RWPE1 (cell line): ENCODE data around the gene CDH26.

Source experiments
- CTCF ChIA-PET: fragments of 350-600 bp; sonication (Branson Sonifier 250); formaldehyde crosslinking; extraction: SDS; loops from one replicate; lab custom pipeline; 2021; lab: Yijun Ruan, JAX
- POLR2A ChIA-PET: fragments of 400-600 bp; formaldehyde crosslinking; extraction: SDS; loops from one replicate; lab custom pipeline; 2020; ENCODE audit warnings: antibody characterized with exemption; ENCODE audit not compliant: low non-redundant PET; lab: Yijun Ruan, JAX
- DNase-seq: peaks from one replicate; pipeline ENCODE4 v3.0.0; 2012; ENCODE audit warnings: low spot score
- H3K27ac ChIP-seq: fragments of 450-650 bp; 2 replicates; pipeline ENCODE4 v1.5.1; 2017
- CTCF ChIP-seq: fragments of 450-650 bp; conservative IDR thresholded peaks from 2 replicates; pipeline ENCODE4 v1.5.1; 2017; ENCODE audit warnings: low read depth, mild to moderate bottlenecking

CDH26 gene

GRCh38 chr20:59933849-59934585 lies 24.2 kb upstream of the CDH26 start:
- ChIA-PET POLR2A (interaction anchor here (0.8 kb wide), 1 partner anchor 9 kb away, joined by 5 read pairs; no protein-coding TSS in a partner anchor), CTCF (interaction anchor here (0.6 to 2.2 kb wide), 21 partner anchors 10 to 1980 kb away, joined by 3 to 16 read pairs (median 3); no protein-coding TSS in a partner anchor)
- DNase-seq: peak; percentile 92
- peak; percentile 100 for TF ChIP-seq CTCF
- peak overlapping the region; percentile 64 for H3K27ac ChIP-seq

GRCh38 chr20:59935457-59936185 lies 22.6 kb upstream of the CDH26 start:
- no peak overlapping the region for H3K27ac ChIP-seq
- CTCF ChIA-PET: interaction anchor here (0.6 to 2.2 kb wide), 5 partner anchors 12 to 1635 kb away, joined by 3 to 16 read pairs (median 4); no protein-coding TSS in a partner anchor
- POLR2A ChIA-PET: no interaction called here

GRCh38 chr20:59936409-59936808 lies 21.8 kb upstream of the CDH26 start:
- DNase-seq: no peak
- ChIA-PET CTCF (interaction anchor here (0.6 to 0.8 kb wide), 2 partner anchors 36 to 62 kb away, joined by 3 read pairs; no protein-coding TSS in a partner anchor), POLR2A (no interaction called here)
- no peak for TF ChIP-seq CTCF
- H3K27ac ChIP-seq: no peak overlapping the region

More at GRCh38 chr20:59935457-59936185, 22.6 kb upstream of the CDH26 start:
- TF ChIP-seq CTCF: no peak
- DNase-seq: no peak

GRCh38 chr20:59937150-59937549 lies 21.1 kb upstream of the CDH26 start:
- ChIA-PET CTCF (interaction anchor here (0.6 to 1.7 kb wide), 3 partner anchors 35 to 113 kb away, joined by 3 to 4 read pairs (median 3); no protein-coding TSS in a partner anchor), POLR2A (no interaction called here)
- H3K27ac ChIP-seq: no peak overlapping the region
- DNase-seq: no peak
- no peak for TF ChIP-seq CTCF

GRCh38 chr20:59938221-59938620 lies 20.0 kb upstream of the CDH26 start:
- ChIA-PET POLR2A (no interaction called here), CTCF (interaction anchor here (0.7 to 1.7 kb wide), 3 partner anchors 88 to 366 kb away, joined by 3 to 6 read pairs (median 4); no protein-coding TSS in a partner anchor)
- H3K27ac ChIP-seq: peak overlapping the region; percentile 97
- peak; percentile 64 for DNase-seq
- TF ChIP-seq CTCF: no peak

GRCh38 chr20:59938696-59939051 lies 19.5 kb upstream of the CDH26 start:
- CTCF ChIA-PET: interaction anchor here (0.7 to 1.7 kb wide), 3 partner anchors 88 to 367 kb away, joined by 3 to 6 read pairs (median 4); no protein-coding TSS in a partner anchor
- POLR2A ChIA-PET: no interaction called here
- peak overlapping the region; percentile 97 for H3K27ac ChIP-seq
- DNase-seq: no peak
- no peak for TF ChIP-seq CTCF
